Activated T-helper 17 cell treated with anti-CD3 and anti-CD28 coated beads, Interleukin-2, amount 50 U/mL, for 72 hours (primary cell): Measurements from ENCODE around the gene ACSL4. TPM values are rescaled to one million over a fixed set of nuclear protein-coding genes. Genes with fewer than 3 reads are reported as not detected.
A peak's percentile ranks its signal among the peaks of the same experiment; 100 is the strongest.

Source experiments
- ATAC-seq: fragments of 150-1000 bp; cut with Tn5 transposase; replicated peaks from 2 replicates; pipeline ENCODE4 v1.10.0; 2021; ENCODE audit warnings: mild to moderate bottlenecking, moderate library complexity
- H3K27ac Mint-ChIP-seq: one replicate; pipeline ENCODE4 v1.8.0; 2022; ENCODE audit warnings: mixed read lengths
- H3K27me3 Mint-ChIP-seq: one replicate; pipeline ENCODE4 v1.8.0; 2022; ENCODE audit warnings: mixed read lengths
- H3K36me3 Mint-ChIP-seq: one replicate; pipeline ENCODE4 v1.8.0; 2022; ENCODE audit warnings: low read depth, mild to moderate bottlenecking, mixed read lengths
- H3K4me1 Mint-ChIP-seq: one replicate; pipeline ENCODE4 v1.8.0; 2022; ENCODE audit warnings: mixed read lengths
- H3K4me3 Mint-ChIP-seq: one replicate; pipeline ENCODE4 v1.8.0; 2022; ENCODE audit warnings: mild to moderate bottlenecking, mixed read lengths
- H3K9me3 Mint-ChIP-seq: one replicate; pipeline ENCODE4 v1.8.0; 2022; ENCODE audit warnings: mixed read lengths
- total RNA-seq, 2 donors: library from RNA; stranded (reverse); gene quantifications; one replicate each; pipeline ENCODE4 v1.2.3, GENCODE V29; 2022

ACSL4 gene
- total RNA-seq, 2 donors from 2014 or later = 53.2 to 56.1 TPM

DNA sequence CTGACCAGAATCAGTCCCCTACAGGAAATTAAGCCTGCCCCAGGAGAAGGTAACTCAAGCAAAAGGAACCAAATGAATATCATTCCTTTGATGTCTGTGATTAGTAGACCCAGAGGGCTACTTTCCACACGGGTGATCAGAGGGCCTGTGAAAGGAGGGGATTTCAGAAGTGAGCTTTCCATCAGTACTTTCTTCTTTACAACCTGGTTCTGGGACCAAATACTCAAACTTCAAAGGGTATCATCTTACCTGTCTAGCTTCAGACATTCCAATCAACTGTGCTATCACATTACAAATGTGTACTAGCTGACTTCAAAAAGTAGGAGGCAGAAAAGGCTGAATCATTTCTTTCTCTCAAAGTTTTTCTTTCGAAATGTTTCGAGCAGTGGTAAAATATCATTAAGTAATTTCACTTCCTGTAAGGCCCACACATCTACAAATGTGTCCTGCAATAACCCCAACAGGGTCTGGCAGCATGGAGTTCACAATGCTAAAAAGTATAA, 23.9 kb downstream of the ACSL4 start:
- Mint-ChIP-seq H3K27me3 (no peaks in the 10 kb centered on the region), H3K36me3 (peaks cover 20% of the 10 kb centered on the region), H3K4me1 (peaks cover 28% of the 10 kb centered on the region), H3K9me3 (no peaks in the 10 kb centered on the region), H3K27ac (no peak overlapping the region), H3K4me3 (peak overlapping the region; percentile 53)
- ATAC-seq = peak; percentile 69

- Mint-ChIP-seq H3K4me3 (no peak overlapping the region), H3K27ac (no peak overlapping the region), H3K36me3 (peaks cover 11% of the 10 kb centered on the region)
Observed at GRCh38 chrX:109707720-109708119, 25.3 kb downstream of the ACSL4 start.

GRCh38 chrX:109707319-109707718, 25.7 kb downstream of the ACSL4 start:
- H3K36me3 Mint-ChIP-seq = peaks cover 12% of the 10 kb centered on the region

More at GRCh38 chrX:109707720-109708119, 25.3 kb downstream of the ACSL4 start:
- no peak for ATAC-seq
- no peaks in the 10 kb centered on the region for H3K9me3 Mint-ChIP-seq
- H3K4me1 Mint-ChIP-seq = peaks cover 22% of the 10 kb centered on the region
- no peaks in the 10 kb centered on the region for H3K27me3 Mint-ChIP-seq

DNA sequence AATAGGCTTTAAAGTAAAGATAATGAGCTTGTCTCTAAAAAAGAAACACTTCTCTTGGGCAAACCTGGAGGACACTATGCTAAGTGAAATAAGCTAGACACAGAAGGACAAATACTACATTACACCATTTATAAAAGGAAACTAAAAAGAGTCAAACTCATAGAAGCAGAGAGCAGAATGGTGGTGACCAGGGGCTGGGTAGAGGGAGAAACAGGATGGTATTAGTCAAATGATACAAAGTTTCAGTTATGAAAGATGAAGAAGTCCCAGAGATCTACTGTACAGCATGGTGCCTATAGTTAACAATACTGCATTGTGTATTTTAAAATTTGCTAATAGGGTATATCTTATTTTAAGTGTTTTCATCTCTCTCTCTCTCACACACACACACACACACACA, 28.5 kb downstream of the ACSL4 start:
- peaks cover 16% of the 10 kb centered on the region for H3K36me3 Mint-ChIP-seq
- H3K4me3 Mint-ChIP-seq = peak overlapping the region; percentile 37
- H3K9me3 Mint-ChIP-seq = no peaks in the 10 kb centered on the region
- H3K27me3 Mint-ChIP-seq = no peaks in the 10 kb centered on the region
- peaks cover 15% of the 10 kb centered on the region for H3K4me1 Mint-ChIP-seq
- peak; percentile 80 for ATAC-seq
- peak overlapping the region; percentile 17 for H3K27ac Mint-ChIP-seq

More at GRCh38 chrX:109707319-109707718, 25.7 kb downstream of the ACSL4 start:
- H3K9me3 Mint-ChIP-seq = no peaks in the 10 kb centered on the region
- H3K27ac Mint-ChIP-seq = no peak overlapping the region
- no peaks in the 10 kb centered on the region for H3K27me3 Mint-ChIP-seq
- peaks cover 19% of the 10 kb centered on the region for H3K4me1 Mint-ChIP-seq
- H3K4me3 Mint-ChIP-seq = no peak overlapping the region
- no peak for ATAC-seq

DNA sequence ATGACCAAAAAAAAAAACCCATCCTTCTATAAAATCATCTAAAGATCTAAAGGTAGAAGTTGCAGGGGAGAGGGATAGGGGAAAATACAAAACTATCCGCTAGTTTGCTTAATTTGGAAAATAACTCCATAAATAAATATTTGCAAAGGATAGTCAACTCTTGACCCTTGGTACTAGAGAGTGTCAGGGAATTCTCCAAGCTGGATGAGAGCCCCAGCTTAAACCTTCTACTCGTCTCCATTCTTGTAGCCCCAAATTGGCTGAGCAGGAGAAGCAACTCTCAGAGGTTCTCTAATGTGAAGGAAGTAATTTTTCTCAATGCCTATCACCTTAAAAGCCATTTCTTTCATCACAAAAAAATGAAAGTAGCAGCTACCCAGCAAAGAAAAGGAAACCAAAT, 35.2 kb downstream of the ACSL4 start:
- H3K36me3 Mint-ChIP-seq = peaks cover 35% of the 10 kb centered on the region
- H3K4me3 Mint-ChIP-seq = no peak overlapping the region
- H3K27ac Mint-ChIP-seq = no peak overlapping the region
- H3K4me1 Mint-ChIP-seq = no peaks in the 10 kb centered on the region
- ATAC-seq = no peak
- H3K27me3 Mint-ChIP-seq = no peaks in the 10 kb centered on the region
- no peaks in the 10 kb centered on the region for H3K9me3 Mint-ChIP-seq

- Mint-ChIP-seq H3K9me3 (no peaks in the 10 kb centered on the region), H3K4me1 (no peaks in the 10 kb centered on the region), H3K27ac (peak overlapping the region; percentile 33), H3K36me3 (peaks cover 31% of the 10 kb centered on the region), H3K4me3 (peak overlapping the region; percentile 47), H3K27me3 (no peaks in the 10 kb centered on the region)
- ATAC-seq = peak; percentile 77
Observed at GRCh38 chrX:109696146-109696740, 36.8 kb downstream of the ACSL4 start.

- ATAC-seq = peak; percentile 56
- H3K27ac Mint-ChIP-seq = peak overlapping the region; percentile 33
- peak overlapping the region; percentile 47 for H3K4me3 Mint-ChIP-seq
- H3K27me3 Mint-ChIP-seq = no peaks in the 10 kb centered on the region
- no peaks in the 10 kb centered on the region for H3K9me3 Mint-ChIP-seq
- H3K36me3 Mint-ChIP-seq = peaks cover 36% of the 10 kb centered on the region
- no peaks in the 10 kb centered on the region for H3K4me1 Mint-ChIP-seq
Observed at GRCh38 chrX:109695637-109696036, 37.4 kb downstream of the ACSL4 start.

GRCh38 chrX:109691752-109692151, 41.3 kb downstream of the ACSL4 start:
- H3K9me3 Mint-ChIP-seq = no peaks in the 10 kb centered on the region
- peak; percentile 37 for ATAC-seq
- H3K27ac Mint-ChIP-seq = no peak overlapping the region
- H3K4me3 Mint-ChIP-seq = no peak overlapping the region
- no peaks in the 10 kb centered on the region for H3K27me3 Mint-ChIP-seq
- H3K4me1 Mint-ChIP-seq = no peaks in the 10 kb centered on the region
- H3K36me3 Mint-ChIP-seq = peaks cover 35% of the 10 kb centered on the region

GRCh38 chrX:109691277-109691676, 41.8 kb downstream of the ACSL4 start:
- ATAC-seq = no peak

DNA sequence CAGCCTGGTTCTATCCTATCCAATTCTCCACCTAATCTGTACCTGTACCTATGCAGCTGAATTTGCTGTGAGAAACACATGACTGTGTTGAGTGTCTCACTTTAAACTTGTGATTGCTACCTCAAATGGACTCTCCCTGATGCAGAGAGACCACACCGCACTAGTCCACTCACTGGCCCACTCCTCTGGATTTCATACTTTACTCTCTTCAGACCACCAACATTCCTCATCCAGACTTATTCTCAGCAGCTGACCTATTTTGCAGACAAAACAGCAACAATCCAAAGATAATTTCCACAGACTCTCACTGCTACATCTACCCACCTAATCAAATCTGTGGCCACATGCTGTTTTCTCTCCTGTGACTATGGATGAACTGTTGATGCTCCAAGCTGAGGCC, 45.2 kb downstream of the ACSL4 start:
- H3K27ac Mint-ChIP-seq = no peak overlapping the region
- ATAC-seq = no peak

More at GRCh38 chrX:109691277-109691676, 41.8 kb downstream of the ACSL4 start:
- no peak overlapping the region for H3K4me3 Mint-ChIP-seq
- H3K27me3 Mint-ChIP-seq = no peaks in the 10 kb centered on the region
- H3K9me3 Mint-ChIP-seq = no peaks in the 10 kb centered on the region
- peaks cover 30% of the 10 kb centered on the region for H3K36me3 Mint-ChIP-seq
- no peaks in the 10 kb centered on the region for H3K4me1 Mint-ChIP-seq
- no peak overlapping the region for H3K27ac Mint-ChIP-seq

GRCh38 chrX:109685656-109686078, 47.4 kb downstream of the ACSL4 start:
- ATAC-seq = peak; percentile 96
- peaks cover 39% of the 10 kb centered on the region for H3K36me3 Mint-ChIP-seq
- H3K4me1 Mint-ChIP-seq = peaks cover 11% of the 10 kb centered on the region
- no peaks in the 10 kb centered on the region for H3K9me3 Mint-ChIP-seq
- H3K27me3 Mint-ChIP-seq = no peaks in the 10 kb centered on the region
- H3K27ac Mint-ChIP-seq = peak overlapping the region; percentile 70
- H3K4me3 Mint-ChIP-seq = peak overlapping the region; percentile 39

More for the DNA sequence above, 45.2 kb downstream of the ACSL4 start:
- no peaks in the 10 kb centered on the region for H3K9me3 Mint-ChIP-seq
- H3K27me3 Mint-ChIP-seq = no peaks in the 10 kb centered on the region
- H3K4me3 Mint-ChIP-seq = no peak overlapping the region
- H3K4me1 Mint-ChIP-seq = peaks cover 11% of the 10 kb centered on the region
- H3K36me3 Mint-ChIP-seq = peaks cover 23% of the 10 kb centered on the region

GRCh38 chrX:109684136-109684535, 48.9 kb downstream of the ACSL4 start:
- peak overlapping the region; percentile 33 for H3K4me3 Mint-ChIP-seq
- H3K9me3 Mint-ChIP-seq = no peaks in the 10 kb centered on the region
- no peaks in the 10 kb centered on the region for H3K27me3 Mint-ChIP-seq
- H3K4me1 Mint-ChIP-seq = peaks cover 11% of the 10 kb centered on the region
- ATAC-seq = no peak
- H3K27ac Mint-ChIP-seq = peak overlapping the region; percentile 61
- peaks cover 51% of the 10 kb centered on the region for H3K36me3 Mint-ChIP-seq

DNA sequence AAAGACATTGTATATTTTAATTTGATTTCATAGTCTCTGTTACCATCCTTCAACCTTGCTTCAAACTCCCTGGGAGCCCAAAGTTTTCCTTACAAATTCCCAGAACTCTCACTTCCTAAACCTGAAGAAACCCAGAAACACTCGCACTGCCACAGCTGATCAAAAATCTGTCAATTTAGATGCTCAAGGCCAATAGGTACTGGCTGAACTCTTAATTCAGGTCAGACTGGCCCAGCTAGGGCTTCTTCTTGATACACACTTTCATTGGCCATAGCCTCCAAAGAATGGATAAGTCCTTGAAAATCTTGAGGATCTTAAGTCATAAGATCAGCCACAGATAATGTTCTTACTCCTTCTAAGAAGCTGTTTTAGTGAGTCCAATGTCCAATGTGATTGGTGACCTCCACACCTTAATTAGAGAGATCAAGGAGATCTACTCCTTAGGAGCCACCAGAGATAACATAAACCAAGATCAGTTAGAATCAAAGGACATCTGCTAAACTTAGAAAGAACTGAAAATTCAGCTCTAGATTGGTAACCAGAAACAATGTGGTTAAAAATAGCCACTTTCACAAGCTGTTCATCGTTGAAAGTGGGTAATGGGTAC, 51.5 kb downstream of the ACSL4 start:
- no peak for ATAC-seq
- H3K9me3 Mint-ChIP-seq = no peaks in the 10 kb centered on the region
- no peaks in the 10 kb centered on the region for H3K27me3 Mint-ChIP-seq
- H3K27ac Mint-ChIP-seq = no peak overlapping the region
- H3K4me3 Mint-ChIP-seq = no peak overlapping the region
- H3K36me3 Mint-ChIP-seq = peaks cover 74% of the 10 kb centered on the region
- H3K4me1 Mint-ChIP-seq = peaks cover 11% of the 10 kb centered on the region

DNA sequence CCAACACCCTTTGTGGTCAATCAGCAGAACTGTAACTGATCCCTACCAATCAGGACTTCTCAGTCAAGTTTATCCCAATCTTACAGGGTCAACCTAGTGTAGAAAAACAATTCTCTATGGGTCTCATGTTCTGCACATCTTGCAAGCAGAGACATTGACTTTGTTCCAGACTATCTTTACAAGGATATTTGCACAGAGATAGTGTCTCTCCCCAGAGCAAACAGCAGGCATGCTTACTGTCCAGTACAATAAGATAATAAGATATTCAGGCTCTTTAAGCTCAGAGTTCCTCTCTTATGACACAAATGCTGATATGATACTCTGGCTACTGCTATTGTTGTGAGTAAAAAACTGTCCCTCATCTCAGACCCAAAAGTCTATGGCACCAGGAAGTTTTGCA, 53.2 kb downstream of the ACSL4 start:
- ATAC-seq = no peak
- Mint-ChIP-seq H3K36me3 (peaks cover 92% of the 10 kb centered on the region), H3K9me3 (no peaks in the 10 kb centered on the region), H3K4me1 (peaks cover 6% of the 10 kb centered on the region), H3K27ac (no peak overlapping the region), H3K4me3 (no peak overlapping the region), H3K27me3 (no peaks in the 10 kb centered on the region)

DNA sequence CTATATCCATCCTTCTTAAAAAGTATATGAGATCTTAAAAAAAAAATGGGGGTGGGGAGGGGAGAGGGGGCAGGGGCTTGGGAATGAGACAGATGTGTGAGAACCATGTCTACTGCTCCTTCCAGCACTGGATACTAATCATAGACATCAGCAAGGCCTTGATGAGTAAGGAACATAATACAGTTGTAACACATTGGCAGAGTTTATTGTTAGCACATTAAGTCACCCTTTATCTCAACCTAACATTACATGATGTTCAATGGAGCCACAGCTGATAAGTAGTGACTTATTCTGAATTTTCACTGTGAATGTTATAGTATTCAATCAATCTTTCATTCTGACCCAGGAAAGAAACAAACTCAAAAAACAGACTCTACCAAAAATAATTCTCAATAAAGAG, 60.8 kb downstream of the ACSL4 start:
- Mint-ChIP-seq H3K4me1 (no peaks in the 10 kb centered on the region), H3K36me3 (peaks cover 79% of the 10 kb centered on the region), H3K27me3 (no peaks in the 10 kb centered on the region), H3K27ac (no peak overlapping the region), H3K9me3 (no peaks in the 10 kb centered on the region), H3K4me3 (no peak overlapping the region)
- no peak for ATAC-seq
